K562 (cell line): ENCODE measurements around the gene ASB11.

ENCODE experiments used
- CEBPB ChIP-seq: fragments of 450-650 bp; IDR thresholded peaks from 2 replicates; pipeline ENCODE4 v1.6.1; 2016; ENCODE audit warnings: missing genetic modification characterization, missing compliant biosample characterization
- CHD2 ChIP-seq: IDR thresholded peaks from 2 replicates; pipeline ENCODE4 v1.6.1; 2011; ENCODE audit warnings: low read depth, low read length
- CREM ChIP-seq: IDR thresholded peaks from 2 replicates; pipeline ENCODE4 v1.6.1; 2014; ENCODE audit warnings: antibody characterized with exemption, low read depth
- CTCF ChIP-seq, 3 experiments: IDR thresholded peaks in 2 of 3; conservative IDR thresholded peaks in 1 of 3; 2 replicates each; pipeline ENCODE4 v1.5.1; 2011 to 2012; ENCODE audit warnings: low read length in 3 of 3, mild to moderate bottlenecking in 3 of 3, control low read depth in 2 of 3, improper control_type of control experiment in 1 of 3, inconsistent platforms in 1 of 3, low read depth in 1 of 3, mixed read lengths in 1 of 3, moderate library complexity in 1 of 3; ENCODE audit not compliant: insufficient read depth in 2 of 3
- GTF2F1 ChIP-seq: IDR thresholded peaks from 2 replicates; pipeline ENCODE4 v1.6.1; 2011; ENCODE audit warnings: low read depth, low read length, improper control_type of control experiment
- RERE ChIP-seq: sonication (generic); formaldehyde crosslinking; IDR thresholded peaks from 2 replicates; pipeline ENCODE4 v1.8.0; 2023; ENCODE audit warnings: missing genetic modification reagents, mild to moderate bottlenecking, borderline replicate concordance
- SPI1 ChIP-seq: IDR thresholded peaks from 2 replicates; pipeline ENCODE4 v1.6.1; 2011; ENCODE audit warnings: low read depth, low read length, control low read depth, borderline replicate concordance
- SREBF2 ChIP-seq: sonication (generic); formaldehyde crosslinking; IDR thresholded peaks from 2 replicates; pipeline ENCODE4 v1.4.0; 2020; ENCODE audit warnings: mild to moderate bottlenecking, missing genetic modification reagents
- ZNF124 ChIP-seq: sonication (generic); formaldehyde crosslinking; IDR thresholded peaks from 2 replicates; pipeline ENCODE4 v1.8.1; 2022; ENCODE audit warnings: missing genetic modification reagents
- ZNF512 ChIP-seq: IDR thresholded peaks from 2 replicates; pipeline ENCODE4 v1.6.1; 2016; ENCODE audit warnings: missing genetic modification characterization, missing compliant biosample characterization
- ZNF551 ChIP-seq: fragments of 250-450 bp; sonication (Bioruptor Pico); IDR thresholded peaks from 2 replicates; pipeline ENCODE4 v1.5.0; 2021; ENCODE audit warnings: mild to moderate bottlenecking, moderate library complexity

DNA sequence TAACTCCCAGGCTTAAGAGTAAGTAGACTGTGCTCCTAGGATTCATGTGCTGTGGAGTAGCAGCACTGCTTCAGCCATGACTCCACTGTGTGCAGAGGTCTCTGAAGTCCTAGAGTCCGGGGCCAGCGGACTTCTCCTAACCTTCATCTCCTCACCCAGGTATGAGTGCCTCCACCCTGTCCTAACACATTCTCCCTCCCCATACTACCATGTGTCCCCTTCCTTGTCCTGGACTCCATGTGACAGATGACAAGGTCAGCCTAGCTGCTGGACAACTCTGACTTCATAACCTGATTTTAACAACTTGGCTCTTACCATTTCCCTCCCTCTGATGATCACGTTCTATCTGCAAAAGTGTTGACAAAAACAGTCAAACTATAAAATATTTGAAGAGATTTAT lies 16.7 kb downstream of the ASB11 start:
- no peak for TF ChIP-seq GTF2F1
- no peak for TF ChIP-seq CEBPB (tag)
- no peak for TF ChIP-seq CTCF (IDR thresholded peaks at IDR 0.05 in 2 of 3, conservative IDR thresholded peaks at IDR 0.05 in 1 of 3; ENCODE audit: insufficient read depth in 2 of 3, low read depth in 1 of 3, low read length in 3 of 3)
- TF ChIP-seq ZNF512 (tag) = no peak
- no peak for TF ChIP-seq RERE
- TF ChIP-seq SPI1 = no peak
- no peak for TF ChIP-seq CHD2
- no peak for TF ChIP-seq ZNF124
- TF ChIP-seq ZNF551 = no peak
- no peak for TF ChIP-seq SREBF2 (CRISPR knock-in tag)
- TF ChIP-seq CREM = no peak
